SK-N-SH (cell line): Measurements from ENCODE around the gene C1S. TPM values are rescaled to one million over a fixed set of nuclear protein-coding genes. Genes with fewer than 3 reads are reported as not detected.

Source experiments
- CTCF ChIA-PET: fragments of 300-600, 350-600 bp; formaldehyde crosslinking; extraction: SDS; loops from one replicate; lab custom pipeline; 2021; lab: Yijun Ruan, JAX
- POLR2A ChIA-PET: fragments of 350-600 bp; sonication (Branson Sonifier 250); formaldehyde crosslinking; extraction: SDS; loops from one replicate; lab custom pipeline; 2020; ENCODE audit warnings: antibody characterized with exemption, inconsistent platforms; lab: Yijun Ruan, JAX
- DNase-seq: peaks from one replicate; pipeline ENCODE4 v3.0.0; 2012
- H2AFZ ChIP-seq: fragments of 200-600 bp; sonication (generic); 2 replicates; pipeline ENCODE4 v1.8.1; 2016; ENCODE audit warnings: antibody characterized with exemption, mild to moderate bottlenecking, low read depth
- H3F3A ChIP-seq: fragments of 200-600 bp; sonication (generic); replicated peaks from 2 replicates; pipeline ENCODE3; 2016; ENCODE audit warnings: antibody characterized with exemption, mild to moderate bottlenecking; ENCODE audit not compliant: insufficient read depth
- H3K27ac ChIP-seq, 2 experiments: fragments of 200-500 bp in 1 of 2; fragments of 200-600 bp in 1 of 2; sonication (Bioruptor generic) in 1 of 2; sonication (generic), shearing (Covaris generic) in 1 of 2; 2 replicates each; pipeline versions ENCODE4 v1.5.1 to v1.6.1; 2014 to 2016; ENCODE audit warnings: low read depth in 2 of 2, inconsistent platforms in 1 of 2, low read length in 1 of 2, mild to moderate bottlenecking in 1 of 2, mixed read lengths in 1 of 2
- H3K27me3 ChIP-seq: fragments of 200-600 bp; sonication (generic), shearing (Covaris generic); 2 replicates; pipeline ENCODE4 v1.6.1; 2016; ENCODE audit warnings: mixed run types; ENCODE audit not compliant: insufficient read depth
- H3K36me3 ChIP-seq, 2 experiments: fragments of 200-500 bp in 1 of 2; fragments of 200-600 bp in 1 of 2; sonication (Bioruptor generic) in 1 of 2; sonication (generic) in 1 of 2; replicated peaks in 1 of 2; 2 replicates each; pipeline versions ENCODE3 to v1.5.1; 2014 to 2016; ENCODE audit warnings: low read length in 1 of 2, mild to moderate bottlenecking in 1 of 2; ENCODE audit not compliant: insufficient read depth in 2 of 2, control insufficient read depth in 1 of 2
- H3K4me1 ChIP-seq, 2 experiments: fragments of 200-500 bp in 1 of 2; fragments of 200-600 bp in 1 of 2; sonication (Bioruptor generic) in 1 of 2; sonication (generic), shearing (Covaris generic) in 1 of 2; 2 replicates each; pipeline versions ENCODE4 v1.5.1 to v1.6.1; 2014 to 2016; ENCODE audit warnings: low read depth in 1 of 2, low read length in 1 of 2, mixed run types in 1 of 2; ENCODE audit not compliant: insufficient read depth in 2 of 2, control insufficient read depth in 1 of 2
- H3K4me2 ChIP-seq: fragments of 200-600 bp; sonication (generic), shearing (Covaris generic); 2 replicates; pipeline ENCODE4 v1.6.1; 2017; ENCODE audit warnings: mixed run types
- H3K4me3 ChIP-seq, 2 experiments: fragments of 200-500 bp in 1 of 2; fragments of 200-600 bp in 1 of 2; sonication (Bioruptor generic) in 1 of 2; sonication (generic), shearing (Covaris generic) in 1 of 2; 2 replicates each; pipeline versions ENCODE4 v1.5.1 to v1.8.1; 2014 to 2016; ENCODE audit warnings: low read depth in 2 of 2, inconsistent platforms in 1 of 2, low read length in 1 of 2, mild to moderate bottlenecking in 1 of 2, mixed read lengths in 1 of 2, moderate library complexity in 1 of 2
- H3K79me2 ChIP-seq: fragments of 200-600 bp; sonication (generic); 2 replicates; pipeline ENCODE4 v1.8.1; 2017; ENCODE audit warnings: mild to moderate bottlenecking; ENCODE audit not compliant: insufficient read depth
- H3K9ac ChIP-seq: fragments of 200-600 bp; sonication (generic); 2 replicates; pipeline ENCODE4 v1.6.1; 2017; ENCODE audit warnings: mixed run types
- H3K9me2 ChIP-seq: fragments of 200-600 bp; sonication (generic); 2 replicates; pipeline ENCODE4 v1.6.1; 2017; ENCODE audit warnings: mixed run types
- H3K9me3 ChIP-seq: fragments of 200-600 bp; sonication (generic); 2 replicates; pipeline ENCODE4 v1.6.1; 2017; ENCODE audit warnings: mixed run types, mild to moderate bottlenecking, moderate library complexity
- H4K20me1 ChIP-seq: fragments of 200-600 bp; sonication (generic); 2 replicates; pipeline ENCODE4 v1.6.1; 2017; ENCODE audit warnings: mild to moderate bottlenecking, mixed run types; ENCODE audit not compliant: insufficient read depth
- ELF1 ChIP-seq: IDR thresholded peaks from 2 replicates; pipeline ENCODE4 v1.4.0; 2012
- EZH2phosphoT487 ChIP-seq: fragments of 200-600 bp; sonication (generic); IDR thresholded peaks from 2 replicates; pipeline ENCODE4 v1.6.1; 2017; ENCODE audit warnings: low read depth, mixed run types, mild to moderate bottlenecking, antibody characterized with exemption, moderate library complexity, borderline replicate concordance
- FOSL2 ChIP-seq: IDR thresholded peaks from 2 replicates; pipeline ENCODE4 v1.4.0; 2012; ENCODE audit warnings: low read depth, mild to moderate bottlenecking, moderate library complexity, borderline replicate concordance
- FOXM1 ChIP-seq: IDR thresholded peaks from 2 replicates; pipeline ENCODE4 v1.4.0; 2012; ENCODE audit warnings: low read depth, mild to moderate bottlenecking
- GABPA ChIP-seq: IDR thresholded peaks from 2 replicates; pipeline ENCODE4 v1.4.0; 2012; ENCODE audit warnings: low read depth, mild to moderate bottlenecking
- IRF3 ChIP-seq: fragments of 150-350 bp; IDR thresholded peaks from 2 replicates; pipeline ENCODE4 v1.6.1; 2016; ENCODE audit warnings: mild to moderate bottlenecking, low read depth, low read length
- JUND ChIP-seq: IDR thresholded peaks from 2 replicates; pipeline ENCODE4 v1.4.0; 2012
- MXI1 ChIP-seq: IDR thresholded peaks from 2 replicates; pipeline ENCODE4 v1.6.1; 2012; ENCODE audit warnings: mild to moderate bottlenecking, low read depth, low read length, improper control_type of control experiment
- NFIC ChIP-seq: IDR thresholded peaks from 2 replicates; pipeline ENCODE4 v1.4.0; 2012; ENCODE audit warnings: borderline replicate concordance
- NRF1 ChIP-seq: IDR thresholded peaks from 2 replicates; pipeline ENCODE4 v1.6.1; 2012; ENCODE audit warnings: low read depth, mild to moderate bottlenecking, low read length
- PBX3 ChIP-seq: IDR thresholded peaks from 2 replicates; pipeline ENCODE4; 2012
- RAD21 ChIP-seq: IDR thresholded peaks from 2 replicates; pipeline ENCODE4 v1.6.1; 2012; ENCODE audit warnings: mild to moderate bottlenecking, low read length
- RCOR1 ChIP-seq: fragments of 150-350 bp; IDR thresholded peaks from 2 replicates; pipeline ENCODE4 v1.6.1; 2017; ENCODE audit warnings: antibody characterized with exemption, low read length
- RFX5 ChIP-seq: IDR thresholded peaks from 2 replicates; pipeline ENCODE4 v1.6.1; 2012; ENCODE audit warnings: mild to moderate bottlenecking, improper control_type of control experiment, low read length
- RXRA ChIP-seq: IDR thresholded peaks from 2 replicates; pipeline ENCODE4 v1.4.0; 2012; ENCODE audit warnings: low read depth, mild to moderate bottlenecking, borderline replicate concordance
- SMC3 ChIP-seq: IDR thresholded peaks from 2 replicates; pipeline ENCODE4 v1.6.1; 2012; ENCODE audit warnings: low read depth, low read length, improper control_type of control experiment
- TCF12 ChIP-seq: IDR thresholded peaks from 2 replicates; pipeline ENCODE4 v1.4.0; 2012
- TEAD4 ChIP-seq: IDR thresholded peaks from 2 replicates; pipeline ENCODE4 v1.4.0; 2012; ENCODE audit warnings: mild to moderate bottlenecking, borderline replicate concordance; ENCODE audit not compliant: insufficient read depth
- USF1 ChIP-seq: IDR thresholded peaks from 2 replicates; pipeline ENCODE4 v1.4.0; 2012; ENCODE audit warnings: low read depth, borderline replicate concordance
- USF2 ChIP-seq: fragments of 150-350 bp; IDR thresholded peaks from 2 replicates; pipeline ENCODE4 v1.6.1; 2017; ENCODE audit warnings: antibody characterized with exemption, low read length, low read depth, borderline replicate concordance
- YY1 ChIP-seq: IDR thresholded peaks from 2 replicates; pipeline ENCODE4 v1.4.0; 2012; ENCODE audit warnings: low read depth, mild to moderate bottlenecking
- ZBTB33 ChIP-seq: IDR thresholded peaks from 2 replicates; pipeline ENCODE4 v1.4.0; 2012; ENCODE audit warnings: low read depth, borderline replicate concordance
- WGBS: methylation state at CpG from one replicate; pipeline ENCODE4 v1.1.6; 2017; ENCODE audit warnings: low lambda C conversion rate; 5-methylcytosine and 5-hydroxymethylcytosine counted together
- polyA plus RNA-seq, 3 experiments: library from polyadenylated mRNA; depleted of rRNA; stranded (reverse); fragments of >200 nt; gene quantifications; 2 replicates each; pipeline ENCODE4 v1.2.3, GENCODE V29; 2012

Gene C1S
- polyA plus RNA-seq, 1 of the 3 experiments (the other 2 are of a cell fraction): 14.5 TPM

GRCh38 chr12:7072035-7072434 is 11.5 kb downstream of the C1S start:
- Histone ChIP-seq H3K4me3 (no peak overlapping the region), H3K9ac (no peak overlapping the region), H3F3A (no peaks in the 10 kb centered on the region), H3K27me3 (peaks cover 11% of the 10 kb centered on the region; the same call in 1 of the 2 replicates), H3K9me2 (no peaks in the 10 kb centered on the region), H3K27ac (no peak overlapping the region), H3K79me2 (no peaks in the 10 kb centered on the region), H2AFZ (no peak overlapping the region), H4K20me1 (no peaks in the 10 kb centered on the region), H3K4me1 (no peaks in the 10 kb centered on the region; a peak in 1 of 4 replicates), H3K9me3 (no peaks in the 10 kb centered on the region), H3K4me2 (no peak overlapping the region), H3K36me3 (no peaks in the 10 kb centered on the region)
- WGBS: 62% methylated on average over 6 of the region's 6 CpGs
- ChIA-PET POLR2A (no interaction called here), CTCF (interaction anchor here (0.6 kb wide), 1 partner anchor 41 kb away, joined by 3 read pairs; no protein-coding TSS in a partner anchor)
- TF ChIP-seq RXRA: no peak
- TF ChIP-seq GABPA: no peak
- TF ChIP-seq JUND: no peak
- TF ChIP-seq RCOR1: no peak
- TF ChIP-seq TEAD4: no peak
- no peak for TF ChIP-seq IRF3
- no peak for TF ChIP-seq TCF12
- no peak for TF ChIP-seq NRF1
- no peak for TF ChIP-seq ELF1
- no peak for TF ChIP-seq FOSL2
- no peak for TF ChIP-seq USF1
- DNase-seq: no peak

GRCh38 chr12:7072554-7072953 is 12.0 kb downstream of the C1S start:
- Histone ChIP-seq H3K79me2 (no peaks in the 10 kb centered on the region), H3F3A (no peaks in the 10 kb centered on the region), H3K4me2 (no peak overlapping the region), H3K4me3 (no peak overlapping the region), H3K9ac (no peak overlapping the region), H3K36me3 (no peaks in the 10 kb centered on the region), H2AFZ (no peak overlapping the region), H4K20me1 (no peaks in the 10 kb centered on the region), H3K27ac (no peak overlapping the region), H3K4me1 (no peaks in the 10 kb centered on the region; a peak in 1 of 4 replicates), H3K27me3 (peaks cover 11% of the 10 kb centered on the region; the same call in 1 of the 2 replicates), H3K9me3 (no peaks in the 10 kb centered on the region), H3K9me2 (no peaks in the 10 kb centered on the region)
- 65% methylated on average over 6 of the region's 6 CpGs for WGBS
- ChIA-PET POLR2A (no interaction called here), CTCF (interaction anchor here (0.6 kb wide), 1 partner anchor 41 kb away, joined by 3 read pairs; no protein-coding TSS in a partner anchor)
- DNase-seq: no peak
- no peak for TF ChIP-seq MXI1
- TF ChIP-seq YY1: no peak
- no peak for TF ChIP-seq SMC3
- TF ChIP-seq RAD21: no peak
- no peak for TF ChIP-seq FOXM1
- TF ChIP-seq ZBTB33: no peak
- TF ChIP-seq RXRA: no peak
- TF ChIP-seq JUND: no peak
- TF ChIP-seq FOSL2: no peak
- TF ChIP-seq GABPA: no peak
- TF ChIP-seq NFIC: no peak
- TF ChIP-seq ELF1: no peak
- TF ChIP-seq PBX3: no peak
- TF ChIP-seq TEAD4: no peak
- TF ChIP-seq EZH2phosphoT487: no peak
- no peak for TF ChIP-seq USF1
- TF ChIP-seq USF2: no peak
- no peak for TF ChIP-seq RFX5
